ENCODE data around the gene ATP6V0A4.
"Not testable (repeated sequence)": the region's sequence is repeated elsewhere in the genome, so short reads cannot be mapped to it uniquely, and the experiment has no call there.

ATP6V0A4 gene

GRCh38 chr7:138750901-138751464, 47.0 kb downstream of the ATP6V0A4 start:
- DNase-seq (ENCODE audit: low spot score) = no peak

DNA sequence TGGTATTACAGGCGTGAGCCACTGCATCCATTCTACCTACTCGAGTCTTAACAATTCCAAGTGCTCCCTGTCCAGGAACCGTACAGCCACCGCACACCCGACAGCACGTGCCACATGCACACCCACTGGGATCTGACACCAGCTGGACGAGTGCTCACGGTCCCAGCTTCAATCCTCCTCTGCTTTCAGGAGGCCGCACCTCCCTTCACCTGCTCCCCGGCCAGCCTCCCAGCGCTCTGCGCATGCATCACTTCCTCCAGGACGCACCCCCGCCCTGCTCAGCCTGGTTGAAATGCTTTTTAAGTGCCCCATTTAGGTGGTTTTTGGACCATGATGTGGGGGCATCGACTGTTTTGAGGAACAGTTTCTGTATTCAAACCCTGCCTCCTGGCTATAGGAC, 47.5 kb downstream of the ATP6V0A4 start:
- DNase-seq (ENCODE audit: low spot score) = no peak

DNA sequence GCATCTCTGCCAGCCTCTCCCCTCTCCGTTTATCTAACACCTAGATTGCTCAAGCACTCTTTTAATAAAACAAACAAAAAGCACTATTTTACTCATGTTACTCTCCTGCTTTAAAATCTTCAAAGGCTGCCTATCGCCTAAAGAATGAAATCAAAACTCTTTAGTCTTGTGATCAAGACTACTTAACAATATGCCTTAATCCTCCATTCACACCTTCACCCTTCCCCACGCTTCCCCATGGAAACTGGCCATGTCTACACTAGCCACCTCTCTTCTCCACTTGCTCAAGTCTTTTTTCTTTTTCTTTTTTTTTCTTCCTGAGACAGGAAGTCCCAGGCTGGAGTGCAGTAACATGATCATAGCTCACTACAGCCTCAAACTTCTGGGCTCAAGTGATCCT, 48.0 kb downstream of the ATP6V0A4 start:
- no peak for DNase-seq (ENCODE audit: low spot score)

DNA sequence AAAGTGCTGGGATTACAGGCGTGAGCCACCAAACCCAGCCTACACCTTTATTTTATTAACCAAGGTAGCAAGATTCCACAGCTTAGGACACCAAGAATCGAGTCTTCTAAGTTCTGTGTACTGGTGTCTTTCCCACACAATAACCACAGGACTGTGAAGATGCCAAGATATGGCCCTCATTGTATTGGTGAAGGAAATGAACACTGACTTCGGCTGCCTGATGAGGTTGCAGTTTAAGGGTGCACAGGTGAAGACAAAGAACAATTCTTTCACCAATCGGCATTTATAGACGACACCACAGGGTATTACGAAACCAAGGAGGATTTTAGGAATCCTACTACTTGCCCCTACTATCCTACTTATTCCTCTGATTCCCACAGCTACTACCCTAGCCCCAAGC, 49.3 kb downstream of the ATP6V0A4 start:
- no peak for DNase-seq (ENCODE audit: low spot score)

DNA sequence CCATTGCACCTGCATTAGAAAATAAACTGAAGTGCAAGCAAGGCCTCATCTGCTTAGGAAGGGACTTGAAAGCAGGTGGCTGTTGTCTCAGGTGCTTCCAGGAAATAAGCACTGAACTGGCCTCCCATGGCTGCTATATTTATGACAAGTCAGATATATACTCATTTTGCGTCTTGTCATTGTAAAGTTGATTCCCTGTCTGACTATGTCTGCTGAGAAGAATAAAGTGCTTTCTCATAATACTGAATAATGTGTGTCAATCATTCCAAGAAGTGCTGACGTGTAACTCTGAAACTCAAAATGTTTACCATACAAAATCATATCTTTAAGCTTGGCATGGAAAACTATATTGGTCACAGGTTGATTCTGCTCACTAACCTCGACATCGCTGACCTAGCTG, 51.9 kb downstream of the ATP6V0A4 start:
- no peak for DNase-seq (ENCODE audit: low spot score)

GRCh38 chr7:138745189-138745588, 52.8 kb downstream of the ATP6V0A4 start:
- no peak for DNase-seq (ENCODE audit: low spot score)

- DNase-seq (ENCODE audit: low spot score) = no peak
Observed at GRCh38 chr7:138741453-138741735, 56.6 kb downstream of the ATP6V0A4 start.

DNA sequence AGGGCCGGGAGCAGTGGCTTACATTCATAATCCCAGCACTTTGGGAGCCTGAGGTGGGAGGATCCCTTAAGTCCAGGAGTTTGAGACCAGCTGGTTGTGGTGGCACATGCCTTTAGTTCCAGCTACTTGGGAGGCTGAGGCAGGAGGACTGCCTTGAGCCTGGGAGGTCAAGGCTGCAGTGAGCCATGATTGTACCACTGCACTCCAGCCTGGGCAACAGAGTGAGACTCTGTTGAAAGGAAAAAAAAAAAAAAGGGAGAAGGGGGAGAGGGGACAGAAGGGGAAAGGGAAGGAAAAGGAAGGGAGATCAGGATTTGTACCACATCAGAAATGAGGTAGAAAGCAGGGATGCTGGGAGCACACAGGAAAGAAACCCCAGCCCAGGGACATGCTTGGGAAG, 58.1 kb downstream of the ATP6V0A4 start:
- no peak for DNase-seq (ENCODE audit: low spot score)

GRCh38 chr7:138738551-138739335, 59.3 kb downstream of the ATP6V0A4 start:
- DNase-seq (ENCODE audit: low spot score) = peak; percentile 68

- DNase-seq (ENCODE audit: low spot score) = no peak
Observed at GRCh38 chr7:138738114-138738513, 59.9 kb downstream of the ATP6V0A4 start.

DNA sequence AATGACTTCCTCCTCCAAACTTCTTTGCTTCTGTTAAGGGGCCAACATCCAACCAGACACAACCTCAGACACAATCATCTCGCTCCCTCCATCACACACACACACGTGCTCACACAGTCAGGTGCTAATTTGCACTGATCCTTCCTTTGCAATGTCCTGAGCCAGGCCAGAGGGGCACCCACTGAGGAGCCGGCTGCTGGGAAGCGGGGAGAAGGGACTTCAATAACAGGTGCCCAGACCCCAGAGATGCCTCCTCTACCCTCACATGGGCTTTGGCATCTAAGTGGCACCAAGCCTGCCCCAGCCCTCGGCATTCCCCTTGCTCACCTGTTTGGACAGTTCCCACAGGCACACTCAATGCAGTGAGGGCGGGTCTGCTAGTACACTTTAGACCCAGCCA, 62.6 kb downstream of the ATP6V0A4 start:
- no peak for DNase-seq (ENCODE audit: low spot score)

DNA sequence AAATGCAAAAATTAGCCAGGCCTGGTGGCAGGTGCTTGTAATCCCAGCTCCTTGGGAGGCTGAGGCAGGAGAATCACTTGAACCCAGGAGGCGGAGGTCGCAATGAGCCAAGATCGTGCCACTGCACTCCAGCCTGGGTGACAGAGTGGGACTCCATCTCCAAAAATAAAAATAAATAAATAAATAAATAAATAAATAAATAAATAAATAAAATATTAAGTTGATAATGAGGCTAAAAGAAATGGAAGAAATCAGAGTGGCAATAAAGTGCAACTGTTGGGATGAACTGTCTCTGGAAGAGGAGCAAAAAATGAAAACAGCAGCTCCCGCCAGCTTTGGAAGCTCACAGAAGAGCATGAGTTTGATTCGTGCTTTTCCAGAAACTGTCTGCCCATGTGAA, 66.3 kb downstream of the ATP6V0A4 start:
- not testable (repeated sequence) for DNase-seq (ENCODE audit: low spot score)

GRCh38 chr7:138729444-138729843, 68.6 kb downstream of the ATP6V0A4 start:
- no peak for DNase-seq (ENCODE audit: low spot score)

- DNase-seq (ENCODE audit: low spot score) = no peak
Observed at GRCh38 chr7:138727336-138728099, 70.5 kb downstream of the ATP6V0A4 start.

DNA sequence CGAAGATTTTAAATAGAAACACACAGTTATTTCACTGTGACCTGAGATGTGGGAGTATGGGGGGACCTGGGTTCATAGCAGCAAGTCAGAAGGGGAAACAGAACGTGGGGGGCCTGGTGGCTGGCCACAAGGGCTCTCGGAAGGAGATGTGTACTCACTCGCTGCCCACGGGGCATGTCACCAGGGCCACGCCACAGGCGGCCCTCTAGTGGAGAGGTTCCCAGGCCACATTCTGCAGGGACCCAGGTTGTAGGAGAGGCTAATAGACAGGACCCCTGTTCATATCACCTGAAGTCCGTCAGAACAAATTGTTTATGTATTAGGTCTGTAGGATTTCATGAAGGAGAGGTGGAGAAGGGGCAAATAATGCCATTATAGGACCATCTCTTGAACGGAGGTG, 71.7 kb downstream of the ATP6V0A4 start:
- no peak for DNase-seq (ENCODE audit: low spot score)

GRCh38 chr7:138720286-138720685, 77.7 kb downstream of the ATP6V0A4 start:
- DNase-seq (ENCODE audit: low spot score) = no peak

DNA sequence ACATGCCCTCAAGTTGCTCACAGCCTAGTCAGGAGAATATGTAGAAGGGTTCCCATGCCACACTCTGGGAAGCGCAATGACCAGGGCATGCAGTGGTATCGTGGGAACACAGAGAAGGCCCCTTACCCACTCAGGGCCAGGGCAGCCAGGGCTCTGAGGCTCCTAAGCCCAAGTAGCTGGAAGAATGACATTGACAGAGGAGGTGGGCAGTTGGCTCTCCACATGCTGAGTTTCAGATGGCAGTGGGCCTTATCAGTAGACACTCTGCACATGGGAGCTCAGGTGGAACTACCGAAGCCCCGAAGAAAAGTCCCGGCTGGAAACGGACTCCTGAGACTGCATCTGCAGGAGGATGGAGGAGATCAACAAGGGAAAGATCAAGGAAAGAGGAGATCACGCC, 81.1 kb downstream of the ATP6V0A4 start:
- DNase-seq (ENCODE audit: low spot score) = no peak

DNA sequence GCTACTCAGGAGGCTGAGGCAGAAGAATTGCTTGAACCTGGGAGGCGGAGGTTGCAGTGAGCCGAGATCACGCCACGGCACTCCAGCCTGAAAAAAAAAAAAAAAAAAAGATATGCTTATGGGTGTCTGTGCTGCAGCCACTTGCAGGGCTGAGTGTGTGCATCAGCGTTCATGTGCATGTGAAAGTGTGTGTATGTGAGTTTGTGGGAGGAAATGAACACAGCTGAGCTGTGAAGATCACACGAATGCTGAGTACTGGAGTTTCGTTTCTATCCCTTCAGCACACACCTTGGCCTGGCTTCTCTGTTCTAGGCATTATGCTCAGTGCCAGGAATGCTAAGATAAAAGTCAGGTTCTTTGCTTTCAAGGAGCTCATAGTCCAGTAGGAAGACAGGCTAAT, 84.8 kb downstream of the ATP6V0A4 start:
- DNase-seq (ENCODE audit: low spot score) = no peak

GRCh38 chr7:138712652-138713051, 85.3 kb downstream of the ATP6V0A4 start:
- no peak for DNase-seq (ENCODE audit: low spot score)

GRCh38 chr7:138710536-138711385, 87.2 kb downstream of the ATP6V0A4 start:
- DNase-seq (ENCODE audit: low spot score) = no peak

GRCh38 chr7:138705167-138705566, 92.8 kb downstream of the ATP6V0A4 start:
- DNase-seq (ENCODE audit: low spot score) = no peak

GRCh38 chr7:138701537-138701923, 96.5 kb downstream of the ATP6V0A4 start:
- DNase-seq (ENCODE audit: low spot score) = no peak

Measured in hematopoietic multipotent progenitor cell treated with erythropoietin and hydrocortisone succinate and interleukin-3 and kit ligand, for 15 days (in vitro differentiated cells).